Measurements from ENCODE around the gene BCAS4.
A peak's percentile ranks its signal among the peaks of the same experiment; 100 is the strongest.
"Not testable (repeated sequence)": the region's sequence is repeated elsewhere in the genome, so short reads cannot be mapped to it uniquely, and the experiment has no call there.

BCAS4 gene

DNA sequence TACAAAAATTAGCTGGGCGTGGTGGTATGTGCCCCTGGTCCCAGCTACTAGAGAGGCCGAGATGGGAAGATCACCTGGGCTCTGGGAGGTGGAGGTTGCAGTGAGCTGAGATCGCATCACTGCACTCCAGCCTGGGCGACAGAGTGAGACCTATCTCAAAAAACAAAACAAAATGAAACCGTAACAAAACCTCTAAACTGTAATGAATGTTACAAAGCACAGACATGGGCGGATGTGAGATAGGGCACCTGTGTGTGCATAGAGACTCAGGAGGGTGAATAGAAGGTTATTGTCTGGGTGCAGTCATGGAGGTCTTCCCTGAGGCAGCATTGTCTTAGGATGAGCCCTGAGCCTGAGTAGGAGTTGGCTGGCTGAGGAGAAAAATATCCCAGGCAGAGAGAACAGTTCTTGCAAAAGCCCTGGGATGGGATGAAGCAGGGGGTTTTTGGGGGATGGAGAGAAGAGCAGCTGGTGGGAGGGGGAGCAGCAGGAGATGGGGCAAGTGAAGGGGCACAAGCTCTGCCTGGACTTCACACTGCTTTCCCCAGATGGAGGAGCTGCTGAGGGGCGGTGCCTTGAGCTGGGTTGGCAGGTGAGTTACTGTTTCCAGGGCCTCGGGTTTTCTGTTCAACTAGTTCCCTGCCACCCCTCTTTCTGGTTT lies 5.2 kb downstream of the BCAS4 start:
- no peak for DNase-seq

DNA sequence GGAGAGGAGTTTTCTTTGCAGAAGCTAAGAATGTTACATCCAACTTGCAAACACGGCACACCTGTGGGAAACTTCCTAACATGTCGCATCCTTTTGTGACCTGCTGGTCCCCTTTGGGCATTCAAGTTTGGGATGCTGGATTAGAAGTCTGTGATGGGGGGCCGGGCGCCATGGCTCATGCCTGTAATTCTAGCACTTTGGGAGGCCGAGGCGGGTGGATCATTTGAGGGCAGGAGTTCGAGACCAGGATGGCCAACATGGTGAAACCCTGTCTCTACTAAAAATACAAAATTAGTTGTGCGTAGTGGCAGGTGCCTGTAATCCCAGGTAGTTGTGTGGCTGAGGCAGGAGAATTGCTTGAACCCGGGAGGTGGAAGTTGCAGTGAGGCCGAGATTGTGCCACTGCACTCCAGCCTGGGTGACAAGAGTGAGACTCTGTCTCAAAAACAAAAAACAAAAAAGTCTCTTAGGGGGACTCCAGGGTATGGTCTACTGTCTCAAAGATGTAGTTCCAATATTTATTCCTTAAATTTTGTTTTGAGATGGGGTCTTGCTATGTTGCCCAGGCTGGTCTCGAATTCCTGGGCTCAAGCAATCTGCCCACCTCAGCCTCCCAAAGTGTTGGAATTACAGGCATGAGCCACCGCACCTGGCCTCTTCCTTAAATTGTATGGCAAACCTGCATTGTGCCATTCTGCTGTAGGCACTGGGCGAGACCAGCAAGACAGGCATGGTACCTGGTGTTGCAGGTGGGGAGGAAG lies 6.3 kb downstream of the BCAS4 start:
- not testable (repeated sequence) for DNase-seq

DNA sequence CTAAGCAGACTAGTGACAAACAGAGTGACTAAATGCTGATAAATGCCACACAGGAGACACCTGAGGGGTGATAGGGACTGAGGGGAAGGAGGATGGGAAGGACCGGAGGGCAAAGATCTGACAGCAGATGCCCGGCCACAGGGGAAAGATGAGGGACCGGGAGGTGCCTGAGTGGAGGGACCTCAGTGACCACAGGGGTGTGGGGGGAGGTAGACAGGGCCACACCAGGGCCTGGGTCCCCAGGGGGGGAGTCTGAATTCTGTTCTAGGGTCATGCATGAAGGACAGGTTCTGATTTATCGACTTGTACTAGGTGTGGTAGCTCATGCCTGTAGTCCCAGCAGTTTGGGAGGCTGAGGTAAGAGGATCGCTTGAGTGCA lies 6.9 kb downstream of the BCAS4 start:
- DNase-seq: no peak

DNA sequence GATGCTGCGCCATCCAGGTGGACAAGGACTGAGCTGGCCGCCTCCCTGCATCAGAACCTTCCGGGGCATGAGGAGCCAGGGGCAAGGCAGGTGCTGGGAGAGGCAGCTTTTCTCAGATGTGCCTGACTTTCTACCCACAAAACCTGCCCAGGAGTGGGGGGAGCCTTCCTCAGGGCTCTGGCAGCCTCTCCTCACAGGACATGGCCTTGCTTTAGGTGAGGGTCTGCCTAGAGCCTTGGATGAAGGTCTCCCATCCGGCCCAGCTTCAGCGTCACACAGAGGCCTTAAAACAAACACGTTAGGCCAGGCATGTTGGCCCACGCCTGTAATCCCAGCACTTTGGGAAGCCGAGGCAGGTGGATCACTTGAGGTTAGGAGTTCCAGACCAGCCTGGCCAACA lies 7.4 kb downstream of the BCAS4 start:
- no peak for DNase-seq

DNA sequence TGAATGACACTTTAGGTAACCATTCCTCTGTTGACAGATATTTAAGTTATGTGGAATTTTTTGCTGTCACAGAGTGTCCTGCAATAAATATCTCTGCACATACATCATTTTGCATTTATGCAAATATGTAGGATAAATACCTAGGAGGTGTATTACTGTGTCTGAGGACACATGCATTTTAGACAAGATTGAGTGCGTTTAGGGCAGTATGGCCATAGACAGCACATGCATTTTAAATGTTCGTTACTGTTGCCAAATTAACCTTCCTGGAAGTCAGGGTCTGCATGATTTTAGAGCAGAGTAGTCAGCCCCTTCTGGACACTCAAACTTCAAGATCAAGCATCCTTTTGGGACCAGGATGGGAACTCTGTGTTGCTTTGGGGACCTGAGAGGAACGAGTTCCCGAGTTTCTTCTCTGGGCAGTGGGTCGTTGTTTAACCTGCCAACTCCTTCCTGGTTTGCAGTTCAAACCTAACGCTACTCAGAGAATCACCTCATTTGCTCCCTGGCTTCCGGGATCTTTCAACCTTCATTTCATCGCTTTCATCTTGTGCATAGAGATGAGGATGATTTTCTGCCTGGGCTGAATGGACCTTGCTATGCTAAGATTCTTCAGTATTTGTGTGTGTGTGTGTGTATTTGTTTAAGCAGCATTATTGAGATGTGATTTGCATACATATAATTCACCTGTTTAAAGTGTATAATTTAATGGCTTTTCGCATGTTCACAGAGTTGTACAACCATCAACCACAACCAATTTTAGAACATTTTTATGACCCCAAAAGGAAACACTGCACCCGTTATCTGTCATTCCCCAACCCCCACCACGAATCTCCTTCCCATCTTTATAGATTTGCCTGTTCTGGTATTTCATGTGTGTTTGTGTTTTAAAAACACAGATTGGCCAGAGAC lies 9.8 kb downstream of the BCAS4 start:
- DNase-seq: no peak

DNA sequence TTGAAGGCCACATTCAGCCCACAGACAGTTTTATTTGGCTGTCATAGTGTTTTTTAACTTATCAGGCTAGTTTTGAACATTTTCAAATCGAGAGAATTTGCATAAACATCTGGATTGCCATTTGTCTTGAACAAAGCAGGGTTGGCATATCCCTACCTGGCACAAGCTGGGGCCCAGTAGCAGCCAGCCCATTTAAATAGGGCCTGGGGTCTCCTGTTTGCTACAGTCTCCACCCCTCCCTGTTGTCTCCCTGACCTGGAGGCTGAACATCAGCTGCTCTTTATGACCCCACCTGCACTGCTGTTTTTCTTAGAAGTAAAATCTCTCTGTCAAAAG lies 10.5 kb downstream of the BCAS4 start:
- DNase-seq: no peak

DNA sequence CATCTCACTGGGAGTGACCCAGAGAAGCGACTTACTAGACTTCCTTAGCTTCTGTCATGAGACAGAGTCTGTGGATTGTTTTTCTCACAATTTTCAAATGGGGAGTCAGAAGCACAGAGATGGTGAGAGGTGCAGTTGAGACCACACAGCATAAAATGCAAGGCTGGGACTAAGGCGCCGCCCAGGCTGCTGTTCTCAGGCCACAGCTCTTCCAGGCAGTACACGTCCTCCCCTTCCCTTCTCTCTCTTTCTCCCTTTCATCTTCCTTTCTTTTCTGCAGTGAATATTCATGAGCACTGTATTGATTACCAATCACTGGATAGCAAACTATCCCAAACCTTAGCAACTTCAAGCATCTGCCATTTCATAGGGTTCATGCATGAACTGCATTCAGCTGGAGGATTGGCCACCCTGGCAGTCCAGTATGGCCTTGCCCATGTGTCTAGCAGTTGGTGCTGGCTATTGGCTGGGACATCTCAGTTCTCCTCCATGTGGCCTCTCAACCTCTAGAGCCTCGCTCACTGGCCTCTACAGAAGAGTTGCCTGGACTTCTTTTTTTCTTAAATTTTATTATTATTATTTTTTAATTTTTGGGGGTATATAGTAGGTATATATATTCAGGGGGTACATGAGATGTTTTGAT lies 11.4 kb downstream of the BCAS4 start:
- DNase-seq: no peak

DNA sequence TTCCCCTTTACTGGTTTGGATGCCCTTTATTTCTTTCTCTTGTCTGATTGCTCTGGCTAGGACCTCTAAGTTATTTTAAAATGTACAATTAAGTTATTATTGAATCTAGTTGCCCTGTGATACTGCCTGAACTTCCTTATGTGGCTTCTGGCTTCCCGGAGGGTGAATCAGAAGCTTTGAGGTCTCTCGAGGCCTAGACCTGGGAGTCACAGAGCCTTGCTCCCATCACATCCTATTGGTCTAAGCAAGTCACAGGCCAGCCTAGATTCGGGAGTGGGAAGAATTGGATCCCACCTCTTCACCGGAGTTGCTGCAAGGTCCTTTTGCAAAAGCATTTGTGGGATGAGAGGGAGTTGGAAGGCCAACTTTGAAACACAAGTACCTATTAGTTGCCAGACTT lies 15.2 kb downstream of the BCAS4 start:
- no peak for DNase-seq

DNA sequence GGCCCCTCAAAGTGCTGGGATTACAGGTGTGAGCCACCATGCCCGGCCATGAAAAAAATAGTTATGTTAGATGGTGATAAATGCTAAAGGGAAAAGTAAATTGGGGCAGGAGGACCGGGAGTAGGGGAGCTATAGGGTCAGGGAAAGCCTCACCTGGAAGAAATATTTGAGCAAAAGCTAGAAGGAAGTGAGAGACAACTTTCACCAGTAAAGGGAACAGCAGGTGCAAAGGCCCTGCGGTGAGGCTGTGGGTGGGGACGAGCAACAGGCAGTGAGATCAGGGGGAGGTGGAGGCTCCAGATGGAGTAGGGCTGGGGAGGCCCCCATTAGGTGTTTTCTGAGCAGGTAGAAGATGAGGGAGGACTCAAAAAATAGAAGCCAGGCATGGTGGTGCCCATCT lies 16.0 kb downstream of the BCAS4 start:
- DNase-seq: no peak

DNA sequence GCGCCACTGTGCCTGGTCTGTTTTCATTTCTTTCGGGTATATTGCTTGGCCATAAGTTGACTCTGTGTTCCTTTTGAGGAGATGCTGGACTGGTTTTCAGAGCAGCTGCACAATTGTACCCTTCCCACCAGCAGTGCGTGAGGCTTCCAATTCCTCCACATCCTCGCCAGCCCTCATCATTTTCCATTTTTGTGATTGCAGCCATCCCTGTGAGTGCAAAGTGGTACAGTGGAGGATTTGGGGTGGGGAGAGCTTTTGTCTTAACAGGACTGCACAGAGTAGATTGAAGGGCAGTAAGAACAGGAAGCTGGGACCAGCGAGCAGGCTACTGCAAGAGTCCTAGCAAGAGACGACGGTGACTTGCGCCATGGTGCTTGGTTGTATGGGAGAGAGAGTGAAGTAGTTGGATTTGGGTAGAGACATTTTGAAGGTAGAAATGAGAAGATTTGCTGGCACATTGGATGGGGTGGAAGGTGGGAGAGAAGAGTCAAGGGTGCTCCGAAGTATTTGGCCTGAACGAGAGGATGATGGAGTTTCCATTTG lies 18.3 kb downstream of the BCAS4 start:
- DNase-seq: no peak

DNA sequence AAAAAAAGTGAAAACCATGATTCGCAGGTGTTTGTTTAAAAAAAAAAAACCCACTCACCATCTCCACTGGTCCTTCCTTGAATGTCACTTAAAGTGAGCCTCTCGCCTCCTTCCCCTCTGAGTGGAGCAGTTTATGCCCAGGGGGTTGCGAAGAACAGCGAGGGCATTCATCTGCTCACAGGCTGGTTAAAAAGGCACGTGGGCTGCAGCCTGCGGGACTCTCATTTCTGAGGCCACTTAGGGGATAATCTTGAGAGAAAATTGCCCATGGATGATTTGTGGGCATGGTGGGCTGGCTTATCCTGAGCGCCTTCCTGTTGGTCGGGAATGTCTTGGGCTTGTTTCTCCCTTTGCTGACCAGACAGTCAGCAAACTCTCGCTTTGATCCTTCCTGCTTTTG lies 18.9 kb downstream of the BCAS4 start:
- no peak for DNase-seq

DNA sequence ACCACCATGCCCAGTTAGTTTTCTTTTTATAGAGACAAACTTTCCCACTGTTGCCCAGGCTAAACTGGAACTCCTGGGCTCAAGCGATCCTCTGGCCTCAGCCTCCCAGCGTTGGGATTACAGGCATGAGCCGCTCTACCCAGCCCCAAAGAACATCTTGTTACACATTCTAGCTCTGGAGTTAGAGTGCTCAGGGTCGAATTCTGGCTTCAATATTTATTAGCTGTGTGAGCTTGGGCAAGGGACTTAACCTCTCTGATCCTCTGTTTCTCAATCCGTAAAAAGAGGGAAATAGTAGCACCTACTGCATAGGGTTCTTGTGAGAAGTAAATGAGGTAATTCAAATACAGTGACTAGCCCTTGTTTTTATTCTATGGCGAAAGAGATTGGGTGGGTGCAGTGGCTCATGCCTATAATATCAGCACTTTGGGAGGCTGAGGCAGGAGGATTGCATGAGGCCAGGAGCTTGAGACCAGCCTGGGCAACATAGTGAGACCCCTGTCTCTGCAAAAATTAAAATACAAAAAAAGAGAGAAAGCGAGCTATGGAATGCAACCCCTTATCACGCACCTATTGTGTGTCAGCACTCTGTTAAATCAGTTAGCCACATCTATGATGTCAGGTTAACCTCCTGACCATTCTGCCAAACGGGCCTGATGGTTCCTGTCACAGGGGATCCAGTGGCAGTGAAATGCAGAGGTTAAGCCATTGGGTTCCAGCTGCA lies 19.7 kb downstream of the BCAS4 start:
- DNase-seq: no peak

DNA sequence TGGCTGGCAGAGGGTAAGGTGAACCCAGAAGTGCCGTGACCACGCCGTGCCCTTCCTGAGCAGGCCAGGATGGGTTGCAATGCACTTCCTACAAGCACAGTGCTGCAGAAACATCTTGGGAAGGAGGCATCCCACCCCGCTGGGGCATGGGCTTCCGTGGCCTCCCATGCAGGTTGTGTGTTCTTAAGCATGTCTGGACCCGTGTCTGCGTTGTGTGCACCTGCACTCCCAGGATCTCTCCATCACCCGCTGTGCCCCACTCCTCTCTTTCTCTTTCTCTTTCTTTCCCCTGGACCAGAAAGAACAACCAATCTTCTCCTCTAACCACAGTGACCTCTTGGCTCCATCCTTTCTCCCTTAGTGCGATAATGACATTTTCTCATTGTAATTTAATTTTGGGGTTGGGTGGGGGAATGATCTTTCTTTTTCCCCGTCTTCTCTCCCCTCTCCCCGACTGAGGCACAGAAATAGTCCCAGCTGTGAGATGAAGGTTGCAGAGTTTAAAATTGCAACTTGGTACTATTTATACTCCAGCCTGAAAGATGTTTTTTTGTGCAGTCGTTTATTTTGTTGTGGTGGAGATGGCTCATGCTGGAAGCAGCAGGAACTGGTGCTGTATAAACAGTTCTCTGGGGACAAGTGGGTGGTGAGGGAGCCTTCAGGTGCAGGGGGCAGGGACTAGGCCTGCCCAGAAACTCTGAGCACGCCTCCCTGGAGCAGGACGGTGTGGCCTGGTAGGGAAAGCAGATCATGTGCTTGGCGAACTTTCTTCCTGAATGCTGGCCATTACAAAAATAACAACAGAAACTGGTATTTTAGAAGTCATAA lies 20.5 kb downstream of the BCAS4 start:
- no peak for DNase-seq

DNA sequence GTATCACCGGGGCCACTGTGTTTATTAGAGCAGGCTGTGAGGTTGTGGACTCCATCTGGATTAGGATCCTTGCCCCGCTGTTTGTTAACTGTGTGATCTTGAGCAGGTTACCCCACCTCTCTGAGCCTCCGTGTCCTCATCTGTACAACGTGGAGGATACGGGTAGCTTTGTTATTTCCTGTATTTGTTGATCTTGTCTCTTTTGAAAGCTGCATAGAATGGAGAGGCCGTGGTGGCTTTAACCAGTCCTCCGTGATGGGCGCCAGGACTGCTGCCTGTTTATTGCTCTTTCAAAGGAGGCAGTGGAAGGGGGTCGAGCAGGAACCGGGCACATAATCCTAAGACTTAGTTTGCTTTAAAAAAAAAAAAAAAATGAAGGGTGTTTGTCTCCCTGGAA lies 22.9 kb downstream of the BCAS4 start:
- DNase-seq: no peak

DNA sequence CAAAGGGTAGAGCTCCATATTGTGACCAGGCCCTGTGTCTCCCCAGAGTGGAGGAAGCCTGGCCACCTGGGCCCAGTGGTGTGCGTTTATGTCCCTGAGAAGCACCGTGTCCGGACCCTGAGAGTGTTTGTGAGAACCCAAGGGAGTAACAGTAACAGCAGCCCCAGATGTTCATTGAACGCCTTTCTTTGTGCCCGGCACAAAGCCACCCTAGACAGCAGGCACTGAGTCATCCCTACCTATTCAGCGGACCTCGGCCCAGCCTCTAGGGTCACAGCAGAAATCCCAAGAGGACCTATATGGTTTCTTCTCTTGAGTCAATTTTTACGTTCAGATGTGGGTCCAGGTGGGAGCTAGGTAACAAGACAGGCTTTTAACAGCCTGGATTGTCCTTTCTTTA lies 24.5 kb downstream of the BCAS4 start:
- no peak for DNase-seq

DNA sequence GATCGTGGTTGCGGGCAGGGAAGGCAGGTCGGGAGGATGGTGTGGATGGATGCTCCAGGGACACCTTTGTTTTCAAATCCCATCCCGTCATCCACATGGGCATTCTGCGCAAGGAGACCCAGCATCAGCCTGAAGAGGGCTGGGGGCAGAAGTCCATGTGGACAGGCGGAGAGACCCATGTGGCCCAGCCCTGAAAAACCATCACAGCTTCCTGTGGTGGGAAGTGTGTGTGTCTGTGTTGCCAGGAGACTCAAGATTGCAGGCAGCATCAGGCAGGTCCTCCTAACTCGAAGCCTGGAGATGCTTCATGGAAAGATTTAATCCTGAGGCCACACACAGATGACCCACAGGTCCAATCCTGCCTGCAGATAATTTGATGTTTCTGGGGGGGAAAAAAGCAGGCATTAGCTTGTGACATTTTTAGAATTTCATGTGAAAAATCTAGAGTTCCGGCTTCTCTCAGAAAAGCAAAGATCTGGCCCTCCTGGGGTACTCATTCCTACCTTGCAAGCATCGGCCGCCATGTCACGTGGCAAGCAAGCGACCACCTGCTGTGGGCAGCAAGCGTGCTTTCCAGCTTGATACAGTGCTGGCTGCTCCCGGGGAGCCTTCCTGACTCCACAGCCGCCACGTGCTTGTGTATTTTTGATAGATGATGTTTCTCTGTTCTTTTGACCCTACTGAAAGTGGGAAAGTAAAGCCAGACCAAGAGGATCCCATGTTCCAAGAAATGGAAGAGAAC lies 25.8 kb downstream of the BCAS4 start:
- peak; percentile 1 for DNase-seq

DNA sequence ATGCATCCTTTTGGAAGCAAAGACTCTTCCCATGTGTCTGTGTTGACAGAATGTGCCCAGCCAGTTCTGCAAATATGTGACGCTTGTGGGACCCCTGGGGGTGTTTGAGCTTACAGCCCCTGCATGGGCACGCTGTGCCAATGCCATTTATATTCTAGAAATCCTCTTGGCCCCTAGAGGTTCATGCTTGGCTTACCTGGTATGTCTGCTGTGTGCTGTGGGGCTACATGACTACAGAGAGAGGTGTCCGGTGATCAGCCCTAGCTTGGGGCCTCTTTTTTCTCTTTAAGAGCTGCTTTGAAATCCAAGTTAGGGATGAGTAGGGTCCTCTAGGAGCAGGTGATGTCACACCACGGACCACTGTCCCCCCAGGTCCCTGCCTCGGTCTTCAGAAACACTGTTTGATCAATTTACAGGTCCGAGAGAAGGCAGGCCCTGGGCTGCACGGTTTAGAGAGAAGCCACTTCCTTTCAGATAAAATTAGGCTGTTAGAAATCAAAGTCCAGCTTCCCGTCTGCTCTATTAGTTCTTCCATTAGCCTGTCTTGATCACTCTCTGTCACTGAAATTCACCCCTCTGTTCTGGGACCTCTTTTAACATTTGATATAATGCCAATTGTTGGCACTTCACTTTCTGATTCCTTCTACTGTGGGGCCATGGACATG lies 26.5 kb downstream of the BCAS4 start:
- DNase-seq: no peak

DNA sequence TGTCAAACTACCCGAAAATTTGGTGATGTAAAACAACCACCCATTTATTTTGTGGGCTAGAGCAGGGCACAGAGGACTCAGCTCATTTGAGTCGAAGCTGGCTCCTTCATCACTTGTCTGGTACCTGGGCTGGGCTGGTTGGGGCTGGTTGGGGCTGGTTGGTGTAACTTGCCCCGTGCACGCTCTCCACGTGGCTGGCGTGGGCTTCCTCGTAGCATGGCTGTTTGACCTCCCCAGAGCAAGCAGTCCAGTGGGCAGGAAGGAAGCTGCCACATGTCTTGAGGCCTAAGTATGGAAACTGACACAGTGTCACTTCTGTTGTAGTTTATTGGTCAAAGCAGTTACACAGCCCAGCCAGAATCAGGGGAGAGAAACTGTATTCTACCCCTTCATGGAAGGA lies 27.1 kb downstream of the BCAS4 start:
- DNase-seq: no peak

DNA sequence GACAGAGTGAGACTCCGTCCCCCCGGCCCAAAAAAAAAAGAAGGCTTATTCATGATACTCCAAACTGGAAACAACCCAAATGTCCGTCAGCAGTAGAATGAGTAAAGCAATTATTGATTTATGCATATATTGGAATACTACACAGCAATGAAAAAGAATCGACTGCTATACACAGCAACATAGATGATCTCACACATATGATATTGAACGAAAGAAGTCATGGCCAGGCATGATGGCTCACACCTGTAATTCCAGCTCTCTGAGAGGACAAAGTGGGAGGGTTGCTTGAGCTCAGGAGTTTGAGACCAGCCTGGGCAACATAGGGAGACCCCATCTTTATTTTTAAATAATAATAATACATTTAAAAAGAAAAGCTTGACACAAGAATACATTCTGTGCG lies 28.5 kb downstream of the BCAS4 start:
- DNase-seq: no peak

DNA sequence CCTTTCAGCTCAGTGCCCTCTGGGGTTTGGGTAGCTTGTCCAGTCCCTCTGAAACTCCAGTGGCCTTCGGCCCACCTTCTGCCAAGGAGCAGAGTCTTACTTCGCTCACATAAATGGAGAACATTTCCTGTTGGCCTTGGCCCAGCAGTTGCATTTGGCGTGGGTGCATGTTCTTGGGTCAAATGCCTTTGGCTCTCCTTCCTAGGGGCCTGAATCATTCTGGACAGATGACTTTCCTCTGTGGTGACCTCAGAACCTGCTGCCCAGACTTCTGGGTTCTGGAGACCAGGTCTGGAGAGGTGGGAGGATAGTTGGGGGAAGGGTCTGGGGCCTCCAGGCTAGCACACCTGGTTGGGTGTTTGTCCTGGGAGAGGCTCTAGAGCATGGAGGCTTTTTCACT lies 29.3 kb downstream of the BCAS4 start:
- no peak for DNase-seq

All from NCI-H69 (cell line).